ENCODE measurements around the gene PCDHGA8. TPM values are rescaled to one million over a fixed set of nuclear protein-coding genes. Genes with fewer than 3 reads are reported as not detected.
"Not testable (repeated sequence)": the region's sequence is repeated elsewhere in the genome, so short reads cannot be mapped to it uniquely, and the experiment has no call there.

The PCDHGA8 gene
- polyA plus RNA-seq, 3 donors: 0.78 to 0.85 (median 0.81) TPM

- no peak for DNase-seq
These were observed 26.2 kb upstream of the PCDHGA8 start for GRCh38 chr5:141366016-141366896.

GRCh38 chr5:141369994-141370848 is 22.2 kb upstream of the PCDHGA8 start, which contains the start of gene PCDHGB3:
TSS of gene PCDHGB3 (plus strand) at chr5:141370242. CDS start at chr5:141370395, 153 bp downstream.
- no peak for DNase-seq

DNA sequence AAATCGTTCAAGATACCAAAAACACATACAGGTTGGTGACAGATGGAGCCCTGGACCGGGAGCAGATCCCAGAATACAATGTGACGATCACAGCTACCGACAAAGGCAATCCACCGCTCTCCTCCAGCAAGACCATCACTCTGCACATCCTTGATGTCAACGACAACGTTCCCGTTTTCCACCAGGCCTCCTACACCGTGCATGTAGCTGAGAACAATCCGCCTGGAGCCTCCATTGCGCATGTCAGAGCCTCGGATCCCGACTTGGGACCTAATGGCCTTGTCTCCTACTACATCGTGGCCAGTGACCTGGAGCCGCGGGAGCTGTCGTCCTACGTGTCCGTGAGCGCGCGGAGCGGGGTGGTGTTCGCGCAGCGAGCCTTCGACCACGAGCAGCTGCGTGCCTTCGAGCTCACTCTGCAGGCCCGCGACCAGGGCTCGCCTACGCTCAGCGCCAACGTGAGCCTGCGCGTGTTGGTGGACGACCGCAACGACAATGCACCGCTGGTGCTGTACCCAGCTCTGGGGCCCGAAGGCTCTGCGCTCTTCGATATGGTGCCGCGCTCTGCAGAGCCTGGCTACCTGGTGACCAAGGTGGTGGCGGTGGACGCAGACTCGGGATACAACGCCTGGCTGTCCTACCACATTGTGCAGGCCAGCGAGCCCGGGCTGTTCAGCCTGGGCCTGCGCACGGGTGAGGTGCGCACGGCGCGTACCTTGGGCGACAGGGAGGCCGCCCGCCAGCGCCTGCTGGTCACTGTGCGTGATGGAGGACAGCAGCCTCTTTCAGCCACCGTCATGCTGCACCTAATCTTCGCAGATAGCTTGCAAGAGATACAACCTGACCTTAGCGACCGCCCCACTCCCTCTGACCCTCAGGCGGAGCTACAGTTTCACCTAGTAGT is 20.6 kb upstream of the PCDHGA8 start:
- no peak for DNase-seq

GRCh38 chr5:141373673-141374317 is 18.6 kb upstream of the PCDHGA8 start, which contains the start of gene PCDHGA6:
TSS of gene PCDHGA6 (plus strand) at chr5:141373891. CDS start at chr5:141374084, 193 bp downstream.
- no peak for DNase-seq

DNA sequence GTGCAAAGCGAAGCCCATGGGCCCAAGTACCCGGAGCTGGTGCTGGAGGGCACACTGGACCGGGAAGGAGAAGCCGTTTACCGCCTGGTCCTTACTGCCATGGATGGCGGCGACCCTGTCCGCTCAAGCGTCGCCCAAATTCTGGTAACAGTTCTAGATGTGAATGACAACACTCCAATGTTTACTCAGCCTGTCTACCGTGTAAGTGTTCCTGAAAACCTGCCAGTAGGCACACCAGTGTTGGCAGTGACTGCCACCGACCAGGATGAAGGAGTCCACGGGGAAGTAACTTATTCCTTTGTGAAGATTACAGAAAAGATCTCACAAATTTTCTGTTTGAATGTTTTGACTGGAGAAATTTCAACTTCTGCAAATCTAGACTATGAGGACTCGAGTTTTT is 17.8 kb upstream of the PCDHGA8 start:
- no peak for DNase-seq

DNA sequence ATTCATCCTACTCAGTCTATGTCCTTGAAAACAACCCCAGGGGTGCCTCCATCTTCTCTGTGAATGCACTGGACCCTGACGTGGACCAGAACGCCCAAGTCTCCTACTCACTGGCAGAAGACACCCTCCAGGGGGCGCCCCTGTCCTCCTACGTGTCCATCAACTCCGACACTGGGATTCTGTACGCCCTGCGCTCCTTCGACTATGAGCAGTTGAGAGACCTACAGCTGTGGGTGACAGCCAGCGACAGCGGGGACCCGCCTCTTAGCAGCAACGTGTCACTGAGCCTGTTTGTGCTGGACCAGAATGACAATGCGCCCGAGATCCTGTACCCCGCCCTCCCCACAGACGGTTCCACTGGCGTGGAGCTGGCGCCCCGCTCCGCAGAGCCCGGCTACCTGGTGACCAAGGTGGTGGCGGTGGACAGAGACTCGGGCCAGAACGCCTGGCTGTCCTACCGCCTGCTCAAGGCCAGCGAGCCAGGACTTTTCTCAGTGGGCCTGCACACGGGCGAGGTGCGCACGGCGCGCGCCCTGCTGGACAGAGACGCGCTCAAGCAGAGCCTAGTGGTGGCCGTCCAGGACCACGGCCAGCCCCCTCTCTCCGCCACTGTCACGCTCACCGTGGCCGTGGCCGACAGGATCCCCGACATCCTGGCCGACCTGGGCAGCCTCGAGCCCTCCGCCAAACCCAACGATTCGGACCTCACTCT is 16.8 kb upstream of the PCDHGA8 start:
- DNase-seq: not testable (repeated sequence)

- no peak for DNase-seq
These were observed 9.8 kb upstream of the PCDHGA8 start, which contains the start of gene PCDHGA7 for GRCh38 chr5:141382469-141383294. TSS of gene PCDHGA7 (plus strand) at chr5:141382742. CDS start at chr5:141382900, 158 bp downstream.

- DNase-seq: no peak
These were observed 9.1 kb upstream of the PCDHGA8 start for GRCh38 chr5:141383345-141383744.

DNA sequence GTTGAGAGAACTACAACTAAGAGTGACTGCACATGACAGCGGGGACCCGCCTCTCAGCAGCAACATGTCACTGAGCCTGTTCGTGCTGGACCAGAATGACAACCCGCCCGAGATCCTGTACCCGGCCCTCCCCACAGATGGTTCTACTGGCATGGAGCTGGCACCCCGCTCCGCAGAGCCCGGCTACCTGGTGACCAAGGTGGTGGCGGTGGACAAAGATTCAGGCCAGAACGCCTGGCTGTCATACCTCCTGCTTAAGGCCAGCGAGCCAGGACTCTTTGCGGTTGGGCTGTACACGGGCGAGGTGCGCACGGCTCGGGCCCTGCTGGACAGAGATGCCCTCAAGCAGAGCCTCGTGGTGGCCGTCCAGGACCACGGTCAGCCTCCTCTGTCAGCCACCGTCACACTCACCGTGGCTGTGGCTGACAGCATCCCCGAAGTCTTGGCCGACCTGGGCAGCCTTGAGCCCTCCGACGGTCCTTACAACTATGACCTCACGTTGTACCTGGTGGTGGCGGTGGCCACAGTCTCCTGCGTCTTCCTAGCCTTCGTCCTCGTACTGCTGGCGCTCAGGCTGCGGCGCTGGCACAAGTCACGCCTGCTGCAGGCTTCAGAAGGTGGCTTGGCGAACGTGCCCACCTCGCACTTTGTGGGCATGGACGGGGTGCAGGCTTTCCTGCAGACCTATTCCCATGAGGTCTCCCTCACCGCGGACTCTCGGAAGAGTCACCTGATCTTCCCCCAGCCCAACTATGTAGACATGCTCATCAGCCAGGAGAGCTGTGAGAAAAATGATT is 7.8 kb upstream of the PCDHGA8 start:
- DNase-seq: no peak

DNA sequence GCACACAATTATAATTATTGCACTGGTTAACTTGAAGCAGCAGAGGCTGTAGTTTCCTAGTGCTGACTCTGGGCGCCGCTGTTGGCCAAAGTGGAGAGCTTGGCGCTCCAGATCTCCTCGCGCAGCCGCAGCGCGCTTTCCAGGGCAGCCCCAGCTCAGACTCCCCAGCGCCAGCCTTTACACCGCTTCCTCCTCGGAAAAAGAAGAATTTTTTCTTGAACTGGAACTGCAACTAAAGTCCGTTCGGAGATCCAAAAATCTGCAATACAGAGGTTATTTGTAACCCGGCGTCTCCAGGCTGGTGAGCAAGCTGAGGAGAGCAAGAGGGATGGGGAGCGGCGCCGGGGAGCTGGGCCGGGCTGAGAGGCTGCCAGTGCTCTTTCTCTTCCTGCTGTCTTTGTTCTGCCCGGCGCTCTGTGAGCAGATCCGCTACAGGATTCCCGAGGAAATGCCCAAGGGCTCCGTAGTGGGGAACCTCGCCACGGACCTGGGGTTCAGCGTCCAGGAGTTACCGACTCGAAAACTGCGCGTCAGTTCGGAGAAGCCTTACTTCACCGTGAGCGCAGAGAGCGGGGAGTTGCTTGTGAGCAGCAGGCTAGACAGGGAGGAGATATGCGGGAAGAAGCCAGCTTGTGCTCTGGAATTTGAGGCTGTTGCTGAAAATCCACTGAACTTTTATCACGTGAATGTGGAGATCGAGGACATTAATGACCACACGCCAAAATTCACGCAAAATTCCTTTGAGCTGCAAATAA is 4.7 kb upstream of the PCDHGA8 start, which contains the start of gene PCDHGB4:
TSS of gene PCDHGB4 (plus strand) at position 142 of the 755 bp plus-strand sequence. CDS start at position 329, 187 bp downstream.
- DNase-seq: not testable (repeated sequence)

DNA sequence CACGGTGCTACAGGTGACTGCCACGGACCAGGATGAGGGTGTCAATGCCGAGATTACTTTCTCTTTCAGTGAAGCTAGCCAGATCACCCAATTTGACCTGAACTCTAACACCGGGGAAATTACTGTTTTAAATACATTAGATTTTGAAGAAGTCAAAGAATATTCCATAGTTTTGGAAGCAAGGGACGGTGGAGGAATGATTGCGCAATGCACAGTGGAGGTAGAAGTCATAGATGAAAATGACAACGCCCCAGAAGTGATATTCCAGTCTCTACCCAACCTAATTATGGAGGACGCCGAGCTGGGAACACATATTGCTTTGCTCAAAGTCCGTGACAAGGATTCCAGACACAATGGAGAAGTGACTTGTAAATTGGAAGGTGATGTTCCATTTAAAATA is 3.8 kb upstream of the PCDHGA8 start:
- DNase-seq: no peak

GRCh38 chr5:141389153-141390042 is 3.0 kb upstream of the PCDHGA8 start:
- no peak for DNase-seq

DNA sequence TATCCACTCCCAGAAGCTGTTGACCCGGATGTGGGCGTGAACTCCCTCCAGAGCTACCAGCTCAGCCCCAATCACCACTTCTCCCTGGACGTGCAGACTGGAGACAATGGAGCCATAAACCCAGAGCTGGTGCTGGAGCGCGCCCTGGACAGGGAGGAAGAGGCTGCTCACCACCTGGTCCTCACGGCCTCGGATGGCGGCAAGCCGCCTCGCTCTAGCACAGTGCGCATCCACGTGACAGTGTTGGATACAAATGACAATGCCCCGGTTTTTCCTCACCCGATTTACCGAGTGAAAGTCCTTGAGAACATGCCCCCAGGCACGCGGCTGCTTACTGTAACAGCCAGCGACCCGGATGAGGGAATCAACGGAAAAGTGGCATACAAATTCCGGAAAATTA is 834 bp downstream of the PCDHGA8 start:
- DNase-seq: no peak

DNA sequence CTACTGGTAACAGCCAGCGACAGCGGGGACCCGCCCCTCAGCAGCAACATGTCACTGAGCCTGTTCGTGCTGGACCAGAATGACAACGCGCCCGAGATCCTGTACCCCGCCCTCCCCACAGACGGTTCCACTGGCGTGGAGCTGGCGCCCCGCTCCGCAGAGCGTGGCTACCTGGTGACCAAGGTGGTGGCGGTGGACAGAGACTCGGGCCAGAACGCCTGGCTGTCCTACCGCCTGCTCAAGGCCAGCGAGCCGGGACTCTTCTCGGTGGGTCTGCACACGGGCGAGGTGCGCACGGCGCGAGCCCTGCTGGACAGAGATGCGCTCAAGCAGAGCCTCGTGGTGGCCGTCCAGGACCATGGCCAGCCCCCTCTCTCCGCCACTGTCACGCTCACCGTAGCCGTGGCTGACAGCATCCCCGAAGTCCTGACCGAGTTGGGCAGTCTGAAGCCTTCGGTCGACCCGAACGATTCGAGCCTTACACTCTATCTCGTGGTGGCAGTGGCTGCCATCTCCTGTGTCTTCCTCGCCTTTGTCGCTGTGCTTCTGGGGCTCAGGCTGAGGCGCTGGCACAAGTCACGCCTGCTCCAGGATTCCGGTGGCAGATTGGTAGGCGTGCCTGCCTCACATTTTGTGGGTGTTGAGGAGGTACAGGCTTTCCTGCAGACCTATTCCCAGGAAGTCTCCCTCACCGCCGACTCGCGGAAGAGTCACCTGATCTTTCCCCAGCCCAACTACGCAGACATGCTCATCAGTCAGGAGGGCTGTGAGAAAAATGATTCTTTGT is 2.2 kb downstream of the PCDHGA8 start:
- DNase-seq: not testable (repeated sequence)
